OCI-LY3 (cell line): ENCODE measurements around the gene ANKRD11.

Experiments used
- H2AFZ ChIP-seq: fragments of 200-600, 300-600 bp; shearing (Covaris generic); 2 replicates; pipeline ENCODE4 v1.6.0; 2014; ENCODE audit warnings: antibody characterized with exemption, low read depth, low read length
- H3K27ac ChIP-seq: fragments of 200-600, 300-600 bp; sonication (generic); 2 replicates; pipeline ENCODE4 v1.5.1; 2014; ENCODE audit warnings: mild to moderate bottlenecking, low read length, moderate library complexity, mixed read lengths
- H3K27me3 ChIP-seq: fragments of 200-600, 300-600 bp; sonication (generic); 2 replicates; pipeline ENCODE4 v1.6.1; 2014; ENCODE audit warnings: low read depth, low read length, mixed read lengths
- H3K36me3 ChIP-seq: fragments of 200-600, 300-600 bp; sonication (generic); replicated peaks from 2 replicates; pipeline ENCODE3; 2014; ENCODE audit warnings: low read depth, low read length, mixed read lengths
- H3K4me1 ChIP-seq: fragments of 300-600, 200-600 bp; sonication (generic); 2 replicates; pipeline ENCODE4 v1.6.1; 2014; ENCODE audit warnings: low read length, mixed read lengths
- H3K4me2 ChIP-seq: fragments of 200-600, 300-600 bp; sonication (generic); 2 replicates; pipeline ENCODE4 v1.6.1; 2014; ENCODE audit warnings: low read length, mixed read lengths
- H3K4me3 ChIP-seq: fragments of 300-600, 200-600 bp; sonication (generic); 2 replicates; pipeline ENCODE4 v1.5.1; 2014; ENCODE audit warnings: antibody characterized with exemption, mild to moderate bottlenecking, low read length, moderate library complexity
- H3K79me2 ChIP-seq: fragments of 300-600, 200-600 bp; shearing (Covaris generic); 2 replicates; pipeline ENCODE4 v1.6.1; 2014; ENCODE audit warnings: mild to moderate bottlenecking, low read length, mixed read lengths
- H3K9ac ChIP-seq: fragments of 300-600, 200-600 bp; shearing (Covaris generic); 2 replicates; pipeline ENCODE4 v1.6.0; 2014; ENCODE audit warnings: mild to moderate bottlenecking, low read length, moderate library complexity
- H3K9me3 ChIP-seq: fragments of 200-600, 300-600 bp; shearing (Covaris generic); 2 replicates; pipeline ENCODE4 v1.6.1; 2014; ENCODE audit warnings: low read length, mixed read lengths; ENCODE audit not compliant: insufficient read depth
- H4K20me1 ChIP-seq: fragments of 200-600, 300-600 bp; sonication (generic); 2 replicates; pipeline ENCODE4 v1.6.1; 2016; ENCODE audit warnings: low read length, mixed read lengths; ENCODE audit not compliant: insufficient read depth
- EZH2phosphoT487 ChIP-seq: fragments of 200-600 bp; shearing (Covaris generic); IDR thresholded peaks from 2 replicates; pipeline ENCODE4 v1.6.1; 2018; ENCODE audit warnings: antibody characterized with exemption, mixed run types, low read depth
- TF ChIP-seq, protein P1 (sequence below): fragments of 200-600, 300-600 bp; sonication (generic); IDR thresholded peaks from 2 replicates; pipeline ENCODE4 v1.5.1; 2014; ENCODE audit warnings: antibody characterized with exemption, low read length, low read depth

The ANKRD11 gene

DNA sequence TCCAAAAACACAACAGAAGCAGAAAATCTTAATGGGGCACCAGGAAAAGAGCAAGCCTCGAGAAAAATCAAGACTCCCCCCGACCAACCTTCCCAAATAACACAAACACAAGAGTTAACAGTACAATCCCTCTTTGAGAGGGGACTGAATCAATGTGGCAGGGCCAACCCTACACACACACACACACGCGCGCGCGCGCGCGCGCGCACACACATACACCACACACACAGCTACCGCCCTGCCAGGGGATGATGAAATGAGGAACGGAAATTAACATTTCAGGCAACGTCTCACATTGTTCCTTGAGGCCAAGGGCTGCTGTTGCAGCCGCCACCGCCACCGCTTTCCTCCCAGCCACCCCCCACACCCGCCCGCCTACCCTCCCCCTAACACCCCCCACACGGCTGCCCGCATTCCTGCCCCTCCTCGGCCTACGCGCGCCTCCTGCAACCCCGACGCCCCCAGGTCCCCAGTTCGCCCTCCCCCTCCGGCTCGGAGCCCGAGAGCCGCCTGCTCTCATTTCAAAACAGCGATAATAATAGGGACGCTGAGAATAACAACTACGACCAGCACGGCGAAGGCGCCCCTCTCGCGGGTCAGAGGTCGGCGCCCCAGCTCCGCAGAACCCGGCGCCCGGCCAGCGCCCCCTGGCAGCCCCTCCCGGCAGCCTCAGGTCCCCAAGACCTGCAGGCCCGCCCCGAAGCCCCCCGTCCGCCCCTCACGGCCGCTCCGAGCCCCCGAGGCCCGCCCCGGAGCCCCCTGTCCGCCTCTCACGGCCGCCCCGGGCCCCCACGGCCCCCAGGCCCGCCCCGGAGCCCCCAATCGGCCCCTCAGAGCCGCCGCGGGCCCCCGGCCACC is 1.1 kb downstream of the ANKRD11 start:
- TF ChIP-seq, protein P1, sequence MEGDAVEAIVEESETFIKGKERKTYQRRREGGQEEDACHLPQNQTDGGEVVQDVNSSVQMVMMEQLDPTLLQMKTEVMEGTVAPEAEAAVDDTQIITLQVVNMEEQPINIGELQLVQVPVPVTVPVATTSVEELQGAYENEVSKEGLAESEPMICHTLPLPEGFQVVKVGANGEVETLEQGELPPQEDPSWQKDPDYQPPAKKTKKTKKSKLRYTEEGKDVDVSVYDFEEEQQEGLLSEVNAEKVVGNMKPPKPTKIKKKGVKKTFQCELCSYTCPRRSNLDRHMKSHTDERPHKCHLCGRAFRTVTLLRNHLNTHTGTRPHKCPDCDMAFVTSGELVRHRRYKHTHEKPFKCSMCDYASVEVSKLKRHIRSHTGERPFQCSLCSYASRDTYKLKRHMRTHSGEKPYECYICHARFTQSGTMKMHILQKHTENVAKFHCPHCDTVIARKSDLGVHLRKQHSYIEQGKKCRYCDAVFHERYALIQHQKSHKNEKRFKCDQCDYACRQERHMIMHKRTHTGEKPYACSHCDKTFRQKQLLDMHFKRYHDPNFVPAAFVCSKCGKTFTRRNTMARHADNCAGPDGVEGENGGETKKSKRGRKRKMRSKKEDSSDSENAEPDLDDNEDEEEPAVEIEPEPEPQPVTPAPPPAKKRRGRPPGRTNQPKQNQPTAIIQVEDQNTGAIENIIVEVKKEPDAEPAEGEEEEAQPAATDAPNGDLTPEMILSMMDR = peak; percentile 19; the same call in 1 of the 2 replicates
- no peak for TF ChIP-seq EZH2phosphoT487
- no peaks in the 10 kb centered on the region for H3K27me3 ChIP-seq
- H3K4me1 ChIP-seq = peaks cover 49% of the 10 kb centered on the region
- H2AFZ ChIP-seq = no peak overlapping the region
- H3K36me3 ChIP-seq = peaks cover 13% of the 10 kb centered on the region
- H3K4me2 ChIP-seq = peak overlapping the region; percentile 93
- peak overlapping the region; percentile 87 for H3K4me3 ChIP-seq
- peaks cover 77% of the 10 kb centered on the region for H3K79me2 ChIP-seq
- peak overlapping the region; percentile 80 for H3K9ac ChIP-seq
- H3K27ac ChIP-seq = peak overlapping the region; percentile 90
- H3K9me3 ChIP-seq = no peaks in the 10 kb centered on the region
- peaks cover 40% of the 10 kb centered on the region for H4K20me1 ChIP-seq

DNA sequence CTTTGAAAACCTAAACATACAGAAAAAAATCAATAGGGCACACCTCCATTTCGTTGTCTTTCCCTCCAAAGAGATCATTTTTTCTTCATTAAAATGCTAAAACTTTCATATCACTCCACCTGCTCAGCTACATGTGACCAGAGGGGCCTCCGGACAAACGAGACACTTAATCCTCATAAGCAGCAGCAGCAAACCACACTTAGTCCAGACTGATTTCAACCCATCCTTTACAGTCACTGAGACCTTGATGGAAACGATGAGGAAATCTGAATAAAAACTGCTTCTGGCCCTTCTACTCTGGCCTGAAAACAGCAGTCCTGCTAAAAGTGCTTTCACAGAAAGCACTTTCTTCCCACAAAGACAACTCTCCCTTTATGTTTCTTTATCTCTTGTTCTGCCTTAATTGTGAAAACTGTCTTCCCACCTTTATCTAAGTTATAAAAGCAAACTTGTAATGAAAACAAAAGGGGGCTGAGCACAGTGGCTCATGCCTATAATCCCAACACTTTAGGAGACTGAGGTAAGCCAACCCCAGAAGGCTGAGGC is 4.6 kb downstream of the ANKRD11 start:
- Histone ChIP-seq H3K9me3 (no peaks in the 10 kb centered on the region), H3K4me3 (peak overlapping the region; percentile 47), H3K4me2 (peak overlapping the region; percentile 72), H3K4me1 (peaks cover 57% of the 10 kb centered on the region), H3K27me3 (no peaks in the 10 kb centered on the region), H4K20me1 (peaks cover 75% of the 10 kb centered on the region), H3K27ac (peak overlapping the region; percentile 66), H2AFZ (no peak overlapping the region), H3K36me3 (peaks cover 32% of the 10 kb centered on the region), H3K9ac (peak overlapping the region; percentile 17; the same call in 1 of the 2 replicates), H3K79me2 (peaks cover 96% of the 10 kb centered on the region)
- no peak for TF ChIP-seq EZH2phosphoT487
- TF ChIP-seq, protein P1 = no peak

DNA sequence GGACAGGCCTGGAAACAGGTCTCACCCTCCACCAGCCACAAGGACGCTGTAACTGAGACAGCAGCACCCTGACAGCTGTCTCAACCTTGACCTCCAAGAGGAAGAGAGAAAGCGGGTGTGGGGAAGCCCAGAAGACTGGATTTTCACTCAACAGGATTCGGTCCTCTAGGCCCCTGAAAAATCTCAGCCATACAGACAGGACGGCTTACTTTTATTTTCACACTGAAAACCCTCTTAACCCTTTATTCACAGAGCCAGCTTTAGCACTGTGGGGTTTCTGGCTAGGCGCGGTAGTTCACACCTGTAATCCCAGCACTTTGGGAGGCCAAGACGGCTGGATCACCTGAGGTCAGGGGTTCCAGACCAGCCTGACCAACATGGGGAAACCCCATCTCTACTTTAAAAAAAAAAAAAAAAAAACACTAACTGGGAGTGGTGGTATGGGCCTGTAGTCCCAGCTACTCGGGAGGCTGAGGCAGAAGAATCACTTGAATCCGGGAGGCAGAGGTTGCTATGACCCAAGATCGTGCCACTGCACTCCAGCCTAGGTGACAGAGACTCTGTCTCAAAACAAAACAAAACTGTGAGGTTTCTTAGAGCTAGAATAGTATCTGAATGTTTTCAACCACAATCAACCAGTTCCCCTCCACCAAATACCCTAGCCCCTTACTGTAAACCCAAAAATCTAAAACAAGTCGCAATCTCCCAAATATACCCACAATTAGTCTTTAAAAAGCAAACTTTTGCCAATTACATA is 5.3 kb downstream of the ANKRD11 start:
- peak overlapping the region; percentile 47 for H3K4me3 ChIP-seq
- no peak overlapping the region for H2AFZ ChIP-seq
- no peaks in the 10 kb centered on the region for H3K27me3 ChIP-seq
- peaks cover 57% of the 10 kb centered on the region for H3K4me1 ChIP-seq
- peak overlapping the region; percentile 17; the same call in 1 of the 2 replicates for H3K9ac ChIP-seq
- peak overlapping the region; percentile 66 for H3K27ac ChIP-seq
- peaks cover 82% of the 10 kb centered on the region for H4K20me1 ChIP-seq
- peaks cover 32% of the 10 kb centered on the region for H3K36me3 ChIP-seq
- H3K79me2 ChIP-seq = peaks cover 99% of the 10 kb centered on the region
- TF ChIP-seq EZH2phosphoT487 = no peak
- TF ChIP-seq, protein P1 = no peak
- H3K9me3 ChIP-seq = no peaks in the 10 kb centered on the region
- H3K4me2 ChIP-seq = peak overlapping the region; percentile 72
